GM19324 (cell line): ENCODE data around the gene AHCY.
"Not testable (repeated sequence)": the region's sequence is repeated elsewhere in the genome, so short reads cannot be mapped to it uniquely, and the experiment has no call there.

Source experiments
- ATAC-seq: cut with Tn5 transposase; IDR thresholded peaks from one replicate; pipeline ENCODE4 v1.9.1; 2021; ENCODE audit warnings: mild to moderate bottlenecking, moderate library complexity; ENCODE audit not compliant: unreplicated experiment, low FRiP score

Gene AHCY

GRCh38 chr20:34300256-34300806 lies 2.8 kb downstream of the AHCY start:
- no peak for ATAC-seq

GRCh38 chr20:34299556-34300255 lies 3.4 kb downstream of the AHCY start:
- ATAC-seq: no peak

- ATAC-seq: not testable (repeated sequence)
These were observed 4.8 kb downstream of the AHCY start for GRCh38 chr20:34298294-34298784.

- no peak for ATAC-seq
These were observed 6.7 kb downstream of the AHCY start for GRCh38 chr20:34296468-34296867.

- no peak for ATAC-seq
These were observed 7.9 kb downstream of the AHCY start for GRCh38 chr20:34295284-34295683.

GRCh38 chr20:34294563-34294962 lies 8.6 kb downstream of the AHCY start:
- ATAC-seq: no peak

GRCh38 chr20:34293589-34293988 lies 9.6 kb downstream of the AHCY start:
- ATAC-seq: no peak

- ATAC-seq: no peak
These were observed 10.0 kb downstream of the AHCY start for GRCh38 chr20:34293119-34293518.

- ATAC-seq: no peak
These were observed 10.7 kb downstream of the AHCY start for GRCh38 chr20:34292496-34292895.

GRCh38 chr20:34290471-34290870 lies 12.7 kb downstream of the AHCY start:
- ATAC-seq: no peak

- ATAC-seq: not testable (repeated sequence)
These were observed 15.7 kb downstream of the AHCY start for GRCh38 chr20:34287500-34287899.

GRCh38 chr20:34285450-34285849 lies 17.7 kb downstream of the AHCY start:
- no peak for ATAC-seq

- no peak for ATAC-seq
These were observed 19.3 kb downstream of the AHCY start for GRCh38 chr20:34283844-34284243.

GRCh38 chr20:34282041-34282440 lies 21.1 kb downstream of the AHCY start:
- no peak for ATAC-seq

- ATAC-seq: no peak
These were observed 22.0 kb downstream of the AHCY start for GRCh38 chr20:34281177-34281576.

GRCh38 chr20:34274694-34275093 lies 28.5 kb downstream of the AHCY start:
- ATAC-seq: no peak

- ATAC-seq: no peak
These were observed 31.2 kb downstream of the AHCY start for GRCh38 chr20:34271956-34272355.

GRCh38 chr20:34269996-34270627 lies 33.0 kb downstream of the AHCY start:
- ATAC-seq: no peak

- no peak for ATAC-seq
These were observed 34.1 kb downstream of the AHCY start for GRCh38 chr20:34268851-34269636.

GRCh38 chr20:34268145-34268544 lies 35.0 kb downstream of the AHCY start:
- ATAC-seq: no peak

- ATAC-seq: no peak
These were observed 39.0 kb downstream of the AHCY start for GRCh38 chr20:34264141-34264540.
